Vagina (tissue), 2 donors: ENCODE measurements around the gene GABBR1.

Experiments
- POLR2A ChIP-seq, 2 donors: fragments of 450-650 bp; IDR thresholded peaks; one replicate each; pipeline ENCODE4 v1.6.1; 2017; ENCODE audit warnings: antibody characterized with exemption in 2 of 2, mild to moderate bottlenecking in 2 of 2, moderate library complexity in 2 of 2
- TF ChIP-seq, protein P1 (sequence below), 3 experiments: fragments of 450-650 bp in 2 of 3; fragments of 200-600 bp in 1 of 3; sonication (generic) in 1 of 3; IDR thresholded peaks; one replicate each; pipeline ENCODE4 v1.5.1; 2017 to 2019; ENCODE audit warnings: antibody characterized with exemption in 3 of 3, mild to moderate bottlenecking in 2 of 3, moderate library complexity in 2 of 3

DNA sequence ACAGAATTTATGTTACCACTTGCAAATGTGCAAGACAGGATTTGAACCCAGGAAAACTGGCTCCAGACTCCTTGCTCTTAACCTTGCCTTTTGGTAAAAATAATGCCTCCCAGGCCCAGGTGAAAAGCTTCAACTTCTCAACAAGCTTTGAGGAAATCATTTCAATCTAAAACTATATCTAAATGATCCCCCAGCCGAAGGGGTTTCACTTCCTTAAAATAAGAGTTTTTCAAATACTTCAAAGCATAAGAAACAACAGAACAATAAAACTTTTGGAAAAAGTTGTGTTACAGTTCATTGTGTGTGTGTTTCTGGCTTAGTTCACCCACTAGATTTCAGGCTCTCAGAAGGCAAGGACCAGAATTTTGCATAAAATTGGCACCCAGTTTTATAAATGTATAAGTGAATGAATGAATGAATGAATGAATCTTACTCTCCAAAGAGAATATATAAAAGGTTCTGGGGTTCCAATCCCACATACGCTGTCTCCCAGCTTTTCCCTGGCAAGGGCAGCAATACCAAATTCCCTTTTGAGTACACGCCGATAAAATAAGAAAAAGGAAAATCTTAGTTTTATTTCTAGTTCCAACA, 42.7 kb downstream of the GABBR1 start:
- no peak for TF ChIP-seq POLR2A (IDR thresholded peaks at IDR 0.05)
- TF ChIP-seq, protein P1, sequence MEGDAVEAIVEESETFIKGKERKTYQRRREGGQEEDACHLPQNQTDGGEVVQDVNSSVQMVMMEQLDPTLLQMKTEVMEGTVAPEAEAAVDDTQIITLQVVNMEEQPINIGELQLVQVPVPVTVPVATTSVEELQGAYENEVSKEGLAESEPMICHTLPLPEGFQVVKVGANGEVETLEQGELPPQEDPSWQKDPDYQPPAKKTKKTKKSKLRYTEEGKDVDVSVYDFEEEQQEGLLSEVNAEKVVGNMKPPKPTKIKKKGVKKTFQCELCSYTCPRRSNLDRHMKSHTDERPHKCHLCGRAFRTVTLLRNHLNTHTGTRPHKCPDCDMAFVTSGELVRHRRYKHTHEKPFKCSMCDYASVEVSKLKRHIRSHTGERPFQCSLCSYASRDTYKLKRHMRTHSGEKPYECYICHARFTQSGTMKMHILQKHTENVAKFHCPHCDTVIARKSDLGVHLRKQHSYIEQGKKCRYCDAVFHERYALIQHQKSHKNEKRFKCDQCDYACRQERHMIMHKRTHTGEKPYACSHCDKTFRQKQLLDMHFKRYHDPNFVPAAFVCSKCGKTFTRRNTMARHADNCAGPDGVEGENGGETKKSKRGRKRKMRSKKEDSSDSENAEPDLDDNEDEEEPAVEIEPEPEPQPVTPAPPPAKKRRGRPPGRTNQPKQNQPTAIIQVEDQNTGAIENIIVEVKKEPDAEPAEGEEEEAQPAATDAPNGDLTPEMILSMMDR (IDR thresholded peaks at IDR 0.05) = no peak
